Mucosa of rectum (tissue), 2 donors: ENCODE data around the gene KIAA1586.

Experiments
- H3K27ac ChIP-seq, 2 donors: one replicate each; pipeline ENCODE4 v1.7.0; 2013; ENCODE audit warnings: inconsistent platforms in 2 of 2, low read depth in 2 of 2, low read length in 2 of 2
- H3K27me3 ChIP-seq, 2 donors: one replicate each; pipeline ENCODE4 v1.7.0; 2013; ENCODE audit warnings: low read length in 2 of 2; ENCODE audit not compliant: control insufficient read depth in 2 of 2, insufficient read depth in 2 of 2
- H3K36me3 ChIP-seq, 2 donors: one replicate each; pipeline ENCODE4 v1.7.0; 2013; ENCODE audit warnings: low read length in 2 of 2; ENCODE audit not compliant: control insufficient read depth in 2 of 2, insufficient read depth in 2 of 2
- H3K4me1 ChIP-seq, 2 donors: one replicate each; pipeline ENCODE4 v1.7.0; 2013; ENCODE audit warnings: low read length in 2 of 2, mild to moderate bottlenecking in 1 of 2; ENCODE audit not compliant: control insufficient read depth in 2 of 2, insufficient read depth in 2 of 2
- H3K4me3 ChIP-seq, 2 donors: one replicate each; pipeline ENCODE4 v1.7.0; 2013; ENCODE audit warnings: low read length in 2 of 2
- H3K9ac ChIP-seq, 2 donors: one replicate each; pipeline ENCODE4 v1.7.0; 2013; ENCODE audit warnings: low read length in 2 of 2, low read depth in 1 of 2, mild to moderate bottlenecking in 1 of 2
- H3K9me3 ChIP-seq, 2 donors: one replicate each; pipeline ENCODE4 v1.7.0; 2013; ENCODE audit warnings: low read length in 2 of 2; ENCODE audit not compliant: control insufficient read depth in 2 of 2
- donor health status: healthy.
- donor health status: Normal muscosa, but diverticular disease.

Gene KIAA1586

DNA sequence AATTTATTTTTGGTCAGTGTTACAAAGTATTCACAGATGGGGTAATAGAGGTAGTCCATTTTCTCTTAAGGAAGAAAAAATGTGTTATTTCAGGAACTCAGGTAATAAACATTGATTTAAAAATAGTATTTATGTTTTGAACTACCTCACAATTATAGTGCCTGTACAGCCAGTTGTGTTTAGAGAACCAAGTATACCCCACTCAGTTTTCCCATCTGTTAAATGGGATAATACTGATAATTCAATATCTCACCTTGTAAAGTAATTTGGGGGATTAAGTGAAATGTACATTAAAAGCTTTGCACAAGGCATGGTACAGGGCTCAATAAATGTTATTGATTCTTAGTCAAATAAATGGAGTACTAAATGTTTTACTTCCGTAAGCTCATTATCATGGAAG is 48.2 kb downstream of the KIAA1586 start:
- Histone ChIP-seq H3K4me1 (peaks cover 4 to 5% of the 10 kb centered on the region in 2 donors), H3K4me3 (no peak overlapping the region), H3K27me3 (no peaks in the 10 kb centered on the region), H3K36me3 (peaks cover 12 to 17% of the 10 kb centered on the region in 2 donors), H3K9me3 (no peaks in the 10 kb centered on the region), H3K9ac (no peak overlapping the region), H3K27ac (no peak overlapping the region)

DNA sequence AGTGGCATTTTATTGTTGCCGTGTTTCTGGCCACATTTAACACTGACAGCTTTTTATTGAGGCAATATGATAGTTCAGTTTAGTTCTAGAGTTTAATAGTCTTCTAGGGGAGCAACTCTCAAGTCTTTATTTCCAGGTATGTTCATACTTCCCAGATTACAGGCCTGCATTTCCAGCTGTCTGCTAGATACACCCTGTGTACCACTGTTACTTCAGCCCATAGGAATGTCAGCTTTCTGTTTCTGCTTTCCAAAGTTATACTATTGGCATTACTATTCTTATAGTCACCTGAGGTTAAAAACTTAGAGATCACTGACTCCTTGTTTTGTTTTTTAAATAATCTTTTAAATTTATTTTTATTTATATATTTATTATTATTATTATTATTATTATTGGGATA is 51.1 kb downstream of the KIAA1586 start:
- no peaks in the 10 kb centered on the region for H3K27me3 ChIP-seq
- no peak overlapping the region for H3K9ac ChIP-seq
- H3K4me1 ChIP-seq: no peaks in the 10 kb centered on the region
- H3K27ac ChIP-seq: no peak overlapping the region
- peaks cover 40 to 45% of the 10 kb centered on the region in 2 donors for H3K36me3 ChIP-seq
- no peaks in the 10 kb centered on the region for H3K9me3 ChIP-seq
- no peak overlapping the region for H3K4me3 ChIP-seq

DNA sequence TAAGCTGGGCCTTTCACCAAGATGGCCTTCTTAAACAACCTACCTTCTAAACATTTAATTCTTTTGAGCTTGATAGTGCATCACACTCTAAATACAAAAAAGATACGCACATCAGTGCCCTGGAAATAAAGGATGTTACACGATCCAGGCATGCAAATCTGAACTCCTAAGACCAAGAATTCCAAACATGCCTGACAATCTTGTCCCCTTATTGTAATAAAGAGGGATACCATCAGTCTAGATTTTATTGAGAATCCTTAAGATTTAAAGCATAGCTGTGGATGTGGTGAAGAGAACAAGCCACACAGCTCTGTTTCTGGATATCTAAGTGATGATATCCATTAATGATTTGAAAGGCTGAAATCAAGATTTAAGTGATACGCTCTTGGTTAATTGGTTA is 56.5 kb downstream of the KIAA1586 start:
- Histone ChIP-seq H3K4me3 (no peak overlapping the region), H3K36me3 (peaks cover 48 to 50% of the 10 kb centered on the region in 2 donors), H3K27ac (no peak overlapping the region), H3K4me1 (no peaks in the 10 kb centered on the region), H3K9me3 (no peaks in the 10 kb centered on the region), H3K9ac (no peak overlapping the region), H3K27me3 (no peaks in the 10 kb centered on the region)

DNA sequence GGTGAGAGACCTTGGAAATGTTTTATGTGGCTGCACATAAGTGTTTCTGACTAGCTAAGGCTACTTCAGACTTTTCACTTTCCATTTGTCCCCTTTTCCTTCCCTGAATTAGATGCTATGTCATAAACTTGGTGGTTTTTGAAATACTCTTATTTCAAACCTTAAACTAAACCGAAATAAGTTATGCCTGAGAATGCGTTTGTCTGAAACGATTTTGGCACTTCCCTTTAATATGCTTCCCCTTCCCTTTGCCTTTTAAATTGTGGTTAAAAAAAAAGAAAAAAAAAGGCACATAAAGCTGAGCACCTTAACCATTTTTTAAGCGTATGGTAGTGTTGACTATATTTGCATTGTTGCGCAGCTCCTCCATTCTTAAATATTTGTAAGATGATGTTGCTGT is 57.8 kb downstream of the KIAA1586 start:
- no peaks in the 10 kb centered on the region for H3K9me3 ChIP-seq
- H3K9ac ChIP-seq: no peak overlapping the region
- H3K4me1 ChIP-seq: no peaks in the 10 kb centered on the region
- no peaks in the 10 kb centered on the region for H3K27me3 ChIP-seq
- H3K4me3 ChIP-seq: no peak overlapping the region
- H3K27ac ChIP-seq: no peak overlapping the region
- peaks cover 35 to 42% of the 10 kb centered on the region in 2 donors for H3K36me3 ChIP-seq
